ENCODE results near the gene STAT5A. TPM values are rescaled to one million over a fixed set of nuclear protein-coding genes. Genes with fewer than 3 reads are reported as not detected.

Gene STAT5A
- total and polyA plus RNA-seq, 9 of the 15 experiments (the other 6 are each of a cell fraction or from before 2014, with no cell fraction given), result 79.9 to 415 (median 196) TPM

- TF ChIP-seq FOXK1 (CRISPR knock-in tag; IDR thresholded peaks at IDR 0.05; ENCODE audit: borderline replicate concordance) (no peak), ZNF511 (CRISPR knock-in tag; IDR thresholded peaks at IDR 0.05) (no peak), SAFB2 (IDR thresholded peaks at IDR 0.05; ENCODE audit: borderline replicate concordance, low read depth, low read length, severe bottlenecking) (no peak), TEAD4 (IDR thresholded peaks at IDR 0.05; ENCODE audit: low read length) (peak; percentile 85), TEAD4 (CRISPR knock-in tag; IDR thresholded peaks at IDR 0.05; ENCODE audit: borderline replicate concordance) (no peak), HNRNPH1 (optimal IDR thresholded peaks at IDR 0.05; ENCODE audit: low read depth, low read length) (no peak), SIN3A (IDR thresholded peaks at IDR 0.05; ENCODE audit: borderline replicate concordance in 2 of 2, control insufficient read depth in 1 of 2, low read depth in 2 of 2, low read length in 2 of 2) (no peak), ZBTB7A (IDR thresholded peaks at IDR 0.05; ENCODE audit: borderline replicate concordance, control insufficient read depth, low read depth, low read length) (no peak), TAL1 (IDR thresholded peaks at IDR 0.05) (peak; percentile 91), ZNF324 (CRISPR knock-in tag; IDR thresholded peaks at IDR 0.05) (no peak), ATF1 (CRISPR knock-in tag; IDR thresholded peaks at IDR 0.05) (no peak; the same call in 1 of the 2 replicates), ATF1 (tag; IDR thresholded peaks at IDR 0.05) (peak; percentile 98), NR1H2 (CRISPR knock-in tag; IDR thresholded peaks at IDR 0.05) (no peak), ZNF12 (CRISPR knock-in tag; IDR thresholded peaks at IDR 0.05) (no peak), KDM4B (IDR thresholded peaks at IDR 0.05; ENCODE audit: borderline replicate concordance in 2 of 2, low read depth in 1 of 2) (no peak), POLR2AphosphoS5 (IDR thresholded peaks at IDR 0.05; ENCODE audit: control insufficient read depth, insufficient read depth, low read depth, low read length) (peak; percentile 76)
- TF ChIP-seq, protein P1, sequence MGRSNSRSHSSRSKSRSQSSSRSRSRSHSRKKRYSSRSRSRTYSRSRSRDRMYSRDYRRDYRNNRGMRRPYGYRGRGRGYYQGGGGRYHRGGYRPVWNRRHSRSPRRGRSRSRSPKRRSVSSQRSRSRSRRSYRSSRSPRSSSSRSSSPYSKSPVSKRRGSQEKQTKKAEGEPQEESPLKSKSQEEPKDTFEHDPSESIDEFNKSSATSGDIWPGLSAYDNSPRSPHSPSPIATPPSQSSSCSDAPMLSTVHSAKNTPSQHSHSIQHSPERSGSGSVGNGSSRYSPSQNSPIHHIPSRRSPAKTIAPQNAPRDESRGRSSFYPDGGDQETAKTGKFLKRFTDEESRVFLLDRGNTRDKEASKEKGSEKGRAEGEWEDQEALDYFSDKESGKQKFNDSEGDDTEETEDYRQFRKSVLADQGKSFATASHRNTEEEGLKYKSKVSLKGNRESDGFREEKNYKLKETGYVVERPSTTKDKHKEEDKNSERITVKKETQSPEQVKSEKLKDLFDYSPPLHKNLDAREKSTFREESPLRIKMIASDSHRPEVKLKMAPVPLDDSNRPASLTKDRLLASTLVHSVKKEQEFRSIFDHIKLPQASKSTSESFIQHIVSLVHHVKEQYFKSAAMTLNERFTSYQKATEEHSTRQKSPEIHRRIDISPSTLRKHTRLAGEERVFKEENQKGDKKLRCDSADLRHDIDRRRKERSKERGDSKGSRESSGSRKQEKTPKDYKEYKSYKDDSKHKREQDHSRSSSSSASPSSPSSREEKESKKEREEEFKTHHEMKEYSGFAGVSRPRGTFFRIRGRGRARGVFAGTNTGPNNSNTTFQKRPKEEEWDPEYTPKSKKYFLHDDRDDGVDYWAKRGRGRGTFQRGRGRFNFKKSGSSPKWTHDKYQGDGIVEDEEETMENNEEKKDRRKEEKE (IDR thresholded peaks at IDR 0.05; ENCODE audit: borderline replicate concordance in 1 of 2, control insufficient read depth in 1 of 2, low read depth in 2 of 2, low read length in 1 of 2), result no peak
- TF ChIP-seq, protein P2, sequence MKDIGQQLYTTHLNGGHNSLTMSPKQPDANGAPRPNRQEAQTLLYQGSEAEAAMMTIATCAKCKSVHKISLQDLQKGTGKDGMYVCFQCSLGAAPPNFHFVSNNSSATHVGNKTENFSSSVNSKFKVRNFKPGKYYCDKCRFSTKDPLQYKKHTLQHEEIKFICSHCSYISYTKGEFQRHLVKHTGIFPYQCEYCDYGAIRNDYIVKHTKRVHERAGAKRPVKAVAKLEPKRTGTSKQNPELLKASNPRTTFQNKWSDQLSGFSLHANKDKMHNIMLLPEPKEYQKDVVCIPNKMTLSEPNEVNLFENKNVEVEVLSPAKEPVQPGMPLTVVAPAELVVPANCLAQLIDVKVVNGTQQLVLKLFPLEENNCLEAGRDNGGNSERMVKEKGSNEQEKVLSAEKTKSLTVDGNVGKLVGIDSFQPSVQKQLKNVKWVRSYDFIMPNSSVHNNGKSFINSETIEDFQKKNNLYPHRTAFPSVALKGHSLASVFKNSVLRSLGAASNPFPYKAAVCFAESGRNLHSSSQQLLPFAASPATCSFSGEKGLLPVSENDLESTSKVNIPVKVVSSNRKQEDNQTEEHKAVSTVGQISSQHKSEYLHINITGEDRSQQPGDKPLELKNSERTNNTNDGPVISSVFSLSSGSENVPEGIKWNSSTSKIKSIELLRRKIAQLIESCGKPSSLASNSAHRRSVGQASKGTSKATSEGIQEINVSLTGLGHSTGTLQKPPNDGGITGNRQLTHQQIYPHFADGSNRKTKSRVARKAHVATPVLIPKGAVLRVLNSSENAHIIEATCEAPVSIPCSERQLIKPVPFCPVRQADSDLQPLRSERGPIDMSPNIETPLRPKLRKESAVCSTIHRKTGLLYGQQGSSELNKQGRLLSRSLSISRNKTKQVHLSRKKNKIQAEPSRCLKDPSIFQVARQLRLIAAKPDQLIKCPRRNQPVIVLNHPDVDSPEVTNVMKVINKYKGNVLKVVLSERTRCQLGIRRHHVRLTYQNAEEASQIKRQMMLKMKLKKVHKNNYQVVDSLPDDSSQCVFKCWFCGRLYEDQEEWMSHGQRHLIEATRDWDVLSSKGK (CRISPR knock-in tag; IDR thresholded peaks at IDR 0.05), result no peak
Observed at GRCh38 chr17:42266918-42267766, 21.2 kb upstream of the STAT5A start (continued).

All from K562 (cell line).